ENCODE data around the gene ALPI.

DNA sequence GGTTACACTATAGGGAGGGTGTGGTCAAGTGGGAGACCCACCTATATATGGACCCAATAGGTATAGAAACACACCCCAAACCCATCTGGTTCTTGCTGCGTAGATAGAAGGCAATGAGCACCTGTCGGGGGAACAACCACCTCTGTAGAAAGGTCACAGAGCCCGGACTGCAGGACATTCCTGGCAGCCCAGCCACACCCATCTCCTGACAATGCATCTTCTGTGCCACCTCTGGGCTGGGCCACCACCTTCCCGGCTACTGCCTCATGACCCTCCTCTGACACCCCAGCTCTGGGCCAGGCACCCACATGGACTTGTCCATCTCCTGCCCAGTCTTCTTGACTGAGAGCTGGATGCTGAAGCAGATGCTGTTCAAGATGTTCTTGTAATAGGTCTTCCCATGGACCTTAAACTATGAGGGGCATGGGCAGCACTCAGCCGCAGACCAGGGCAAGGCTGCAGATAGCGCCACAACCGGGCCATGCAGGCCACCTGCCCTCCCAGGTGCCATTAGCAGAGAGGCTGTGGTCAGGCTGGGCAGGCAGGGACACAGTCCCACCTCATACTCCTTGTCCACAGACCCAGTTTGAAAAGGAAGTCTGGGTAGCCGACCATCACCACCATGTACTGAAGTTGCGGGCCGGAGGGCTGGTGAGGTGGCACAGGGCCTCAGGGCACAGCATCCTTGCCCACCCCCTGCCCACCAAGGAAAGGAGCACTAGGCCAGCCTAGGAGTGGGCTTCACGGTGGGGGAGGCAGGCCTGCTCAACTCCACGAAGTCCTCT, 40.0 kb upstream of the ALPI start:
- TF ChIP-seq, protein P1, sequence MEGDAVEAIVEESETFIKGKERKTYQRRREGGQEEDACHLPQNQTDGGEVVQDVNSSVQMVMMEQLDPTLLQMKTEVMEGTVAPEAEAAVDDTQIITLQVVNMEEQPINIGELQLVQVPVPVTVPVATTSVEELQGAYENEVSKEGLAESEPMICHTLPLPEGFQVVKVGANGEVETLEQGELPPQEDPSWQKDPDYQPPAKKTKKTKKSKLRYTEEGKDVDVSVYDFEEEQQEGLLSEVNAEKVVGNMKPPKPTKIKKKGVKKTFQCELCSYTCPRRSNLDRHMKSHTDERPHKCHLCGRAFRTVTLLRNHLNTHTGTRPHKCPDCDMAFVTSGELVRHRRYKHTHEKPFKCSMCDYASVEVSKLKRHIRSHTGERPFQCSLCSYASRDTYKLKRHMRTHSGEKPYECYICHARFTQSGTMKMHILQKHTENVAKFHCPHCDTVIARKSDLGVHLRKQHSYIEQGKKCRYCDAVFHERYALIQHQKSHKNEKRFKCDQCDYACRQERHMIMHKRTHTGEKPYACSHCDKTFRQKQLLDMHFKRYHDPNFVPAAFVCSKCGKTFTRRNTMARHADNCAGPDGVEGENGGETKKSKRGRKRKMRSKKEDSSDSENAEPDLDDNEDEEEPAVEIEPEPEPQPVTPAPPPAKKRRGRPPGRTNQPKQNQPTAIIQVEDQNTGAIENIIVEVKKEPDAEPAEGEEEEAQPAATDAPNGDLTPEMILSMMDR (conservative IDR thresholded peaks at IDR 0.05; ENCODE audit: low read length) = no peak
- TF ChIP-seq EZH2phosphoT487 (IDR thresholded peaks at IDR 0.05; ENCODE audit: borderline replicate concordance, low read depth, low read length) = no peak

Data from OCI-LY7 (cell line).